Measurements from ENCODE around the gene FIBCD1.

DNA sequence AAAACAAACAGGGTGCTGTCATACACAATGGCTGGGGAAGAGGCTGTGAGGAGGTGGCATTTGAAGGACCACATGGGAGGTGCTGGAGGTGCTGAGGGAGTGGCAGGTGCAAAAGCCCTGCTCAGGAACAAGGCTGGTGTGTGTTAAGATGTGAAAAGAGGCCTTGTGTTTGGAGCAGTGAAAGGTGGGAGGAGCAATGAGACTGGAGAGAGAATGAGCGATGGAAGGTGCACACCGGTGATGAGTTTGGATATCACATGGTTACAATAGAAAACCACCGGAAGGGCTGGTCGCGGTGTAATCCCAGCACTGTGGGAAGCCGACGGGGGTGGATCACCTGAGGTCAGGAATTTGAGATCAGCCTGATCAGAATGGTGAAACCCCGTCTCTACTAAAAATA is 9.2 kb upstream of the FIBCD1 start:
- TF ChIP-seq, protein P1, sequence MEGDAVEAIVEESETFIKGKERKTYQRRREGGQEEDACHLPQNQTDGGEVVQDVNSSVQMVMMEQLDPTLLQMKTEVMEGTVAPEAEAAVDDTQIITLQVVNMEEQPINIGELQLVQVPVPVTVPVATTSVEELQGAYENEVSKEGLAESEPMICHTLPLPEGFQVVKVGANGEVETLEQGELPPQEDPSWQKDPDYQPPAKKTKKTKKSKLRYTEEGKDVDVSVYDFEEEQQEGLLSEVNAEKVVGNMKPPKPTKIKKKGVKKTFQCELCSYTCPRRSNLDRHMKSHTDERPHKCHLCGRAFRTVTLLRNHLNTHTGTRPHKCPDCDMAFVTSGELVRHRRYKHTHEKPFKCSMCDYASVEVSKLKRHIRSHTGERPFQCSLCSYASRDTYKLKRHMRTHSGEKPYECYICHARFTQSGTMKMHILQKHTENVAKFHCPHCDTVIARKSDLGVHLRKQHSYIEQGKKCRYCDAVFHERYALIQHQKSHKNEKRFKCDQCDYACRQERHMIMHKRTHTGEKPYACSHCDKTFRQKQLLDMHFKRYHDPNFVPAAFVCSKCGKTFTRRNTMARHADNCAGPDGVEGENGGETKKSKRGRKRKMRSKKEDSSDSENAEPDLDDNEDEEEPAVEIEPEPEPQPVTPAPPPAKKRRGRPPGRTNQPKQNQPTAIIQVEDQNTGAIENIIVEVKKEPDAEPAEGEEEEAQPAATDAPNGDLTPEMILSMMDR (IDR thresholded peaks at IDR 0.05): no peak
- TF ChIP-seq EP300 (IDR thresholded peaks at IDR 0.05): no peak

All from stomach (tissue), 4 donors.